A549 (cell line): ENCODE data around the gene SSR1. TPM values are rescaled to one million over a fixed set of nuclear protein-coding genes. Genes with fewer than 3 reads are reported as not detected.

ENCODE experiments used
- ATAC-seq, 2 experiments: fragments of 200-7000 bp in 1 of 2; fragments of >200 bp in 1 of 2; cut with Nextera tagmentation in 1 of 2; cut with Tn5 transposase in 1 of 2; 3 replicates each; pipeline versions ENCODE4 v1.8.0 to v1.9.1; 2018 to 2020; ENCODE audit warnings: mild to moderate bottlenecking in 1 of 2, moderate library complexity in 1 of 2
- CTCF ChIA-PET: fragments of 300-600 bp; sonication (Branson Sonifier 250); formaldehyde crosslinking; extraction: SDS; loops from one replicate; lab custom pipeline; 2021; ENCODE audit warnings: antibody characterized with exemption, inconsistent platforms; lab: Yijun Ruan, JAX
- POLR2A ChIA-PET: fragments of 350-600 bp; formaldehyde crosslinking; extraction: SDS; loops from one replicate; lab custom pipeline; 2021; ENCODE audit warnings: antibody characterized with exemption, inconsistent platforms; lab: Yijun Ruan, JAX
- DNase-seq, 2 experiments: peaks; one replicate each; pipeline versions ENCODE4 v3.0.0 to v3.0.0-alpha.2; 2011 to 2016; ENCODE audit warnings: low read depth in 1 of 2, low spot score in 1 of 2
- FAIRE-seq: peaks from 2 replicates; lab custom pipeline; 2011; peaks lifted over from hg19 to GRCh38; lab: Jason Lieb, UNC
- H3K27ac ChIP-seq, 2 experiments: fragments of >200 bp; sonication (Bioruptor Twin); formaldehyde crosslinking; 3 replicates each; pipeline ENCODE4 v1.5.1; 2016 to 2017
- H3K4me1 ChIP-seq: fragments of >200 bp; sonication (Bioruptor Twin); formaldehyde crosslinking; 3 replicates; pipeline ENCODE4 v1.6.1; 2016
- H3K4me2 ChIP-seq: fragments of >200 bp; sonication (Bioruptor Twin); formaldehyde crosslinking; 3 replicates; pipeline ENCODE4 v1.6.1; 2016
- H3K4me3 ChIP-seq: fragments of >200 bp; sonication (Bioruptor Twin); formaldehyde crosslinking; 3 replicates; pipeline ENCODE4 v1.5.1; 2016
- H3K9me3 ChIP-seq: fragments of >200 bp; sonication (Bioruptor Twin); formaldehyde crosslinking; 3 replicates; pipeline ENCODE4 v1.6.1; 2016
- BCL3 ChIP-seq: fragments of >200 bp; sonication (Bioruptor Twin); formaldehyde crosslinking; IDR thresholded peaks from 3 replicates; pipeline ENCODE4 v1.6.1; 2016
- CBX2 ChIP-seq: fragments of 200-600 bp; sonication (generic); IDR thresholded peaks from 2 replicates; pipeline ENCODE4 v1.6.1; 2016; ENCODE audit warnings: low read depth, mild to moderate bottlenecking, borderline replicate concordance
- CBX8 ChIP-seq: fragments of 200-600 bp; sonication (generic); IDR thresholded peaks from 2 replicates; pipeline ENCODE4 v1.6.1; 2016
- CEBPB ChIP-seq, 2 experiments: fragments of >200 bp in 1 of 2; sonication (Bioruptor Twin) in 1 of 2; formaldehyde crosslinking in 1 of 2; IDR thresholded peaks; 2 replicates each; pipeline ENCODE4 v1.6.1; 2012 to 2016
- CTCF ChIP-seq: fragments of >200 bp; sonication (Bioruptor Twin); formaldehyde crosslinking; IDR thresholded peaks from 3 replicates; pipeline ENCODE4 v1.5.1; 2016
- EHF ChIP-seq: fragments of 250-450 bp; sonication (Bioruptor Pico); IDR thresholded peaks from 2 replicates; pipeline ENCODE4 v1.5.0; 2020; ENCODE audit warnings: mild to moderate bottlenecking
- EHMT2 ChIP-seq: fragments of 200-600 bp; sonication (generic); IDR thresholded peaks from 2 replicates; pipeline ENCODE4 v1.6.1; 2016; ENCODE audit warnings: antibody characterized with exemption, low read depth, mild to moderate bottlenecking, moderate library complexity
- ELK1 ChIP-seq: fragments of 150-350 bp; IDR thresholded peaks from 2 replicates; pipeline ENCODE4 v1.6.1; 2014; ENCODE audit warnings: low read depth, mild to moderate bottlenecking, low read length
- EP300 ChIP-seq, 2 experiments: fragments of >200 bp; sonication (Bioruptor Twin); formaldehyde crosslinking; IDR thresholded peaks; 2 replicates in 1 of 2; 3 replicates in 1 of 2; pipeline ENCODE4 v1.6.1; 2016 to 2017
- FOSB ChIP-seq: fragments of 250-450 bp; sonication (Bioruptor Pico); IDR thresholded peaks from 2 replicates; pipeline ENCODE4 v1.5.0; 2020; ENCODE audit warnings: mild to moderate bottlenecking, moderate library complexity
- FOSL2 ChIP-seq, 2 experiments: fragments of 450-650 bp in 1 of 2; fragments of >200 bp in 1 of 2; sonication (Bioruptor Twin) in 1 of 2; formaldehyde crosslinking; IDR thresholded peaks; 2 replicates each; pipeline versions ENCODE4 v1.5.0 to v1.6.1; 2016 to 2020; ENCODE audit warnings: mild to moderate bottlenecking in 1 of 2, moderate library complexity in 1 of 2
- GATA3 ChIP-seq: IDR thresholded peaks from 2 replicates; pipeline ENCODE4 v1.6.1; 2012; ENCODE audit warnings: borderline replicate concordance
- HEYL ChIP-seq: fragments of 250-450 bp; sonication (Bioruptor Pico); IDR thresholded peaks from 2 replicates; pipeline ENCODE4 v1.8.0; 2021; ENCODE audit warnings: mild to moderate bottlenecking, moderate library complexity
- JUN ChIP-seq, 2 experiments: fragments of >200 bp; sonication (Bioruptor Twin); formaldehyde crosslinking; IDR thresholded peaks; 2 replicates in 1 of 2; 3 replicates in 1 of 2; pipeline ENCODE4 v1.6.1; 2016 to 2017
- KDM1A ChIP-seq: fragments of 200-600 bp; sonication (generic); IDR thresholded peaks from 2 replicates; pipeline ENCODE4 v1.6.1; 2016; ENCODE audit warnings: low read depth, mild to moderate bottlenecking
- MAX ChIP-seq: IDR thresholded peaks from 2 replicates; pipeline ENCODE4 v1.6.1; 2012
- NPAS2 ChIP-seq: fragments of 250-450 bp; sonication (Bioruptor Pico); IDR thresholded peaks from 2 replicates; pipeline ENCODE4 v1.8.0; 2022; ENCODE audit warnings: mild to moderate bottlenecking, moderate library complexity, borderline replicate concordance
- NR3C1 ChIP-seq: fragments of >200 bp; sonication (Bioruptor Twin); formaldehyde crosslinking; IDR thresholded peaks from 3 replicates; pipeline ENCODE4 v1.6.1; 2017
- PHF8 ChIP-seq: fragments of 200-600 bp; sonication (generic); IDR thresholded peaks from 2 replicates; pipeline ENCODE4 v1.6.1; 2016; ENCODE audit warnings: low read depth, mild to moderate bottlenecking, antibody characterized with exemption, moderate library complexity, borderline replicate concordance
- POLR2AphosphoS2 ChIP-seq: conservative IDR thresholded peaks from 2 replicates; pipeline ENCODE4 v1.6.1; 2012; ENCODE audit warnings: low read length, improper control_type of control experiment, inconsistent platforms
- RAD21 ChIP-seq, 2 experiments: fragments of >200 bp in 1 of 2; sonication (Bioruptor Twin) in 1 of 2; formaldehyde crosslinking in 1 of 2; IDR thresholded peaks in 1 of 2; conservative IDR thresholded peaks in 1 of 2; 2 replicates in 1 of 2; 3 replicates in 1 of 2; pipeline ENCODE4 v1.6.1; 2012 to 2018; ENCODE audit warnings: inconsistent platforms in 1 of 2
- RARB ChIP-seq: fragments of 250-450 bp; sonication (Bioruptor Pico); IDR thresholded peaks from 2 replicates; pipeline ENCODE4 v1.8.0; 2021; ENCODE audit warnings: mild to moderate bottlenecking, moderate library complexity
- RFX5 ChIP-seq: fragments of 450-650 bp; IDR thresholded peaks from 2 replicates; pipeline ENCODE4 v1.7.1; 2014; ENCODE audit warnings: antibody characterized with exemption, mild to moderate bottlenecking, moderate library complexity
- SMC3 ChIP-seq: fragments of >200 bp; sonication (Bioruptor Twin); formaldehyde crosslinking; IDR thresholded peaks from 3 replicates; pipeline ENCODE4 v1.6.1; 2018; ENCODE audit warnings: inconsistent platforms
- SREBF2 ChIP-seq: fragments of 450-650 bp; IDR thresholded peaks from 2 replicates; pipeline ENCODE4 v1.6.1; 2014; ENCODE audit warnings: mild to moderate bottlenecking, moderate library complexity
- TFCP2L1 ChIP-seq: fragments of 250-450 bp; sonication (Bioruptor Pico); IDR thresholded peaks from 2 replicates; pipeline ENCODE4 v1.5.0; 2021; ENCODE audit warnings: mild to moderate bottlenecking
- TP53 ChIP-seq: fragments of 250-450 bp; sonication (Bioruptor Pico); IDR thresholded peaks from 2 replicates; pipeline ENCODE4 v1.5.0; 2021; ENCODE audit warnings: mild to moderate bottlenecking, moderate library complexity
- USF2 ChIP-seq: fragments of 450-650 bp; IDR thresholded peaks from 2 replicates; pipeline ENCODE4 v1.6.1; 2014; ENCODE audit warnings: antibody characterized with exemption
- ZC3H11A ChIP-seq: fragments of 450-650 bp; IDR thresholded peaks from 2 replicates; pipeline ENCODE4 v1.6.1; 2014; ENCODE audit warnings: antibody characterized with exemption, mild to moderate bottlenecking
- ZSCAN20 ChIP-seq: fragments of 250-450 bp; sonication (Bioruptor Pico); IDR thresholded peaks from 2 replicates; pipeline ENCODE4 v1.8.0; 2022; ENCODE audit warnings: mild to moderate bottlenecking, moderate library complexity
- WGBS: methylation state at CpG from one replicate; pipeline ENCODE4 v1.1.6; 2017; ENCODE audit errors: missing lambda C conversion rate; 5-methylcytosine and 5-hydroxymethylcytosine counted together
- polyA plus RNA-seq, 4 experiments: library from polyadenylated mRNA; depleted of rRNA in 3 of 4; stranded (reverse); fragments of >200 nt; fragmentation: RNase III in 1 of 4; extraction: RNeasy Plus Mini Kit Qiagen cat#74134 plus additional on column Dnase treatment in 1 of 4; gene quantifications; 2 replicates in 3 of 4; 3 replicates in 1 of 4; pipeline ENCODE4 v1.2.3, GENCODE V29; 2011 to 2017

SSR1 gene
- polyA plus RNA-seq, 2 of the 4 experiments (the other 2 are of a cell fraction) = 84.8 to 201 TPM

GRCh38 chr6:7232351-7232750 is 80.6 kb downstream of the SSR1 start:
- ATAC-seq (no peak), DNase-seq (no peak), FAIRE-seq (no peak)
- H3K9me3 ChIP-seq = no peaks in the 10 kb centered on the region
- no peak overlapping the region for H3K4me2 ChIP-seq
- H3K4me1 ChIP-seq = peaks cover 7% of the 10 kb centered on the region; the same call in 1 of the 3 replicates
- WGBS = 84% methylated on average over 2 of the region's 2 CpGs
- POLR2A ChIA-PET = no interaction called here
- no peak overlapping the region for H3K4me3 ChIP-seq
- TF ChIP-seq RARB (CRISPR knock-in tag) (no peak), NR3C1 (no peak), POLR2AphosphoS2 (no peak), NPAS2 (CRISPR knock-in tag) (no peak)
- TF ChIP-seq, all 56 proteins: peak for 0
- no peak overlapping the region for H3K27ac ChIP-seq
- CTCF ChIA-PET = interaction anchor here (1.4 kb wide), 1 partner anchor 11 kb away, joined by 8 read pairs; no protein-coding TSS in a partner anchor

- Histone ChIP-seq H3K27ac (no peak overlapping the region), H3K4me1 (peaks cover 4% of the 10 kb centered on the region; the same call in 1 of the 3 replicates), H3K4me2 (no peak overlapping the region), H3K4me3 (no peak overlapping the region), H3K9me3 (no peaks in the 10 kb centered on the region)
- no peak for FAIRE-seq
- POLR2A ChIA-PET = no interaction called here
- CTCF ChIA-PET = interaction anchor here (0.5 kb wide), 1 partner anchor 113 kb away, joined by 3 read pairs; no protein-coding TSS in a partner anchor
- TF ChIP-seq JUN (IDR thresholded peaks at IDR 0.05) (no peak), ZSCAN20 (CRISPR knock-in tag) (no peak), CBX2 (no peak), SMC3 (no peak), RAD21 (conservative IDR thresholded peaks at IDR 0.05 in 1 of 2, IDR thresholded peaks at IDR 0.05 in 1 of 2) (no peak), BCL3 (no peak), NR3C1 (no peak), FOSL2 (IDR thresholded peaks at IDR 0.05) (no peak), FOSL2 (CRISPR knock-in tag; IDR thresholded peaks at IDR 0.05) (no peak), FOSB (CRISPR knock-in tag) (no peak), TFCP2L1 (CRISPR knock-in tag) (no peak), PHF8 (no peak), CTCF (no peak), POLR2AphosphoS2 (no peak), EHMT2 (no peak), EP300 (IDR thresholded peaks at IDR 0.05) (no peak), USF2 (no peak)
- no peak for DNase-seq
- no peak for ATAC-seq
- 95% methylated on average over 22 of the region's 37 CpGs for WGBS
Measured at GRCh38 chr6:7230956-7231713, 81.9 kb downstream of the SSR1 start.

GRCh38 chr6:7230327-7230691 is 82.7 kb downstream of the SSR1 start:
- Histone ChIP-seq H3K4me2 (no peak overlapping the region), H3K27ac (no peak overlapping the region), H3K4me3 (no peak overlapping the region), H3K9me3 (no peaks in the 10 kb centered on the region), H3K4me1 (no peaks in the 10 kb centered on the region)
- ATAC-seq (no peak), DNase-seq (no peak), FAIRE-seq (no peak)
- 95% methylated on average over 30 of the region's 39 CpGs for WGBS
- TF ChIP-seq RFX5 (no peak), ZC3H11A (no peak), EHF (CRISPR knock-in tag) (no peak), TP53 (CRISPR knock-in tag) (no peak), NPAS2 (CRISPR knock-in tag) (no peak), SREBF2 (no peak), CBX8 (no peak), GATA3 (no peak), HEYL (CRISPR knock-in tag) (no peak), CEBPB (IDR thresholded peaks at IDR 0.05) (no peak), ZSCAN20 (CRISPR knock-in tag) (no peak), MAX (no peak), KDM1A (no peak), ELK1 (no peak)
- ChIA-PET CTCF (interaction anchor here (2.0 kb wide), 1 partner anchor 8 kb away, joined by 9 read pairs; no protein-coding TSS in a partner anchor), POLR2A (no interaction called here)
